ENCODE results near the gene MLC1. TPM values are rescaled to one million over a fixed set of nuclear protein-coding genes. Genes with fewer than 3 reads are reported as not detected.

MLC1 gene
- total RNA-seq, 1 experiment from 2014 or later, result not detected

GRCh38 chr22:50082961-50083461 is 2.2 kb downstream of the MLC1 start:
- in situ Hi-C loops (cut with HindIII; ENCODE audit: low pct_unique_long_range_greater_than_20kb, low sequenced_read_pairs), result no loop called here
- DNase-seq (ENCODE audit: low read depth), result no peak

DNA sequence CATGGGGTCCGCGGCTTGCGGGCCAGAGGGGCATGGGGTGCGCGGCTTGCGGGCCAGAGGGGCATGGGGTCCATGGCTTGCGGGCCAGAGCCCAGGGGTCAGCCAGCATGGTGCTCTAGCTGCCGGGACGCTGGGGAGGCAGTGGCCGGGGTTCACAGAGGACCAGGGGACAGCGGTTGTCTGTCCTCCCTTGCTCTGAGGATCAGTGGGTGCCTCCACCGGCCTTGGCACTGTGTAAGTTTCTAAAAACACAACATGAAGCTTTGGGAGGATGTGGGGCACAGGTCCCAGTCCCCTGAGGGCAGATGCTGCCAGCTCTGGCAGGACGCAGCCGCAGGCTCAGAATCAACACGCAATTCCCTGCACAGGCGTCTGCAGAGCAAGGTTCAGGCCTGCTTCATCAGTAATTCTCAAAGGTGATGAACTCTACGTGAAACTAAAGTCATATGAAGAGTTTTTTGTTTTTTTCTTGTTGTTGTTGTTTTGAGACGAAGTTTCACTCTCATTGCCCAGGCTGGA is 3.0 kb downstream of the MLC1 start:
- no peak for DNase-seq (ENCODE audit: low read depth)
- in situ Hi-C loops (cut with HindIII; ENCODE audit: low pct_unique_long_range_greater_than_20kb, low sequenced_read_pairs), result no loop called here

- in situ Hi-C loops (cut with HindIII; ENCODE audit: low pct_unique_long_range_greater_than_20kb, low sequenced_read_pairs), result no loop called here
- DNase-seq (ENCODE audit: low read depth), result no peak
Observed at GRCh38 chr22:50081426-50082196, 3.6 kb downstream of the MLC1 start.

- in situ Hi-C loops (cut with HindIII; ENCODE audit: low pct_unique_long_range_greater_than_20kb, low sequenced_read_pairs), result no loop called here
- DNase-seq (ENCODE audit: low read depth), result no peak
Observed at GRCh38 chr22:50080077-50080465, 5.2 kb downstream of the MLC1 start.

GRCh38 chr22:50078761-50079160 is 6.5 kb downstream of the MLC1 start:
- no peak for DNase-seq (ENCODE audit: low read depth)
- in situ Hi-C loops (cut with HindIII; ENCODE audit: low pct_unique_long_range_greater_than_20kb, low sequenced_read_pairs), result no loop called here

- in situ Hi-C loops (cut with HindIII; ENCODE audit: low pct_unique_long_range_greater_than_20kb, low sequenced_read_pairs), result no loop called here
- DNase-seq (ENCODE audit: low read depth), result no peak
Observed at GRCh38 chr22:50078246-50078645, 7.0 kb downstream of the MLC1 start.

DNA sequence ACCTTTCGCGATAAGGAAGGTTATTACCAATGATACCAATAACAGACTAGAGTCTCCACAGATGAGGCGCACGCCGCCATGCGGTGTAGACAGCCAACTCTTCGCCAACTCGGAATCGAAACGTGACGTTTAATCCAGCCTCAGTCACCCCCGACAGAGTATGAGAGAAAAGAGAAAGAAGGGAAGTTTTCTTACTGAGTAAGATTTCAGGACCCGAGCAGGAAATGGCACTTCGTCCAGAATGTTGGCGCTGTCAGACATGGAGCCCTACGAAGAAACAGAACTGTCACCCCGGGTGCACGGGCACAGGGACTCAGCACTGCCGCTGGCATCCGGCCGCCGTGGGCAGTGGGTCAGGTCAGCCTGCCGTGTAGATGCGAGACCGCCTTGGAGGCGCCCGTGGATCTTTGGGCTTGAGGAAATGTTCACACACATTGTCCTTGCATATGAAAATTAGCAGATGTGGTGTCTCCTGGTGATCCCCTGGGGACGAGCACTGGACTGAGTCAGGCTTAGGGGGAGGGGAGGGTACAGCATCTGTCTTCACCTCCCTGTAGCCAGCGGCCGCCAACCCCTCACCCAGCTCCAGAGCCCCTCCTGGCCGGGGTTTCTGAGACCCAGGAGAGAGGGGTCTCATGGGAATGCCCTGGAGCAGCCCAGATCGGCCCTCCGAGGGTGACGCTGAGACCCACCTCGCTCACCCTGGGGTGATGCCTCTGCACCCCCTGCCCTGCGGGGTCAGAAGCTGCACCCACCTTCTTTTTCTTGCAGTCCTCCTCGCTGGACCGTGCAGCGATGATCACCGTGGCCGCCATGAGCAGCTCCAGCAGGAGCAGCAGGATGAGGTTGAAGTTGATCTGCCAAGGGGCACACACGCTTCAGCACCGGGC is 8.3 kb downstream of the MLC1 start:
- in situ Hi-C loops (cut with HindIII; ENCODE audit: low pct_unique_long_range_greater_than_20kb, low sequenced_read_pairs), result no loop called here
- no peak for DNase-seq (ENCODE audit: low read depth)

GRCh38 chr22:50074551-50075530 is 10.4 kb downstream of the MLC1 start:
- DNase-seq (ENCODE audit: low read depth), result peak; percentile 9
- in situ Hi-C loops (cut with HindIII; ENCODE audit: low pct_unique_long_range_greater_than_20kb, low sequenced_read_pairs), result no loop called here

DNA sequence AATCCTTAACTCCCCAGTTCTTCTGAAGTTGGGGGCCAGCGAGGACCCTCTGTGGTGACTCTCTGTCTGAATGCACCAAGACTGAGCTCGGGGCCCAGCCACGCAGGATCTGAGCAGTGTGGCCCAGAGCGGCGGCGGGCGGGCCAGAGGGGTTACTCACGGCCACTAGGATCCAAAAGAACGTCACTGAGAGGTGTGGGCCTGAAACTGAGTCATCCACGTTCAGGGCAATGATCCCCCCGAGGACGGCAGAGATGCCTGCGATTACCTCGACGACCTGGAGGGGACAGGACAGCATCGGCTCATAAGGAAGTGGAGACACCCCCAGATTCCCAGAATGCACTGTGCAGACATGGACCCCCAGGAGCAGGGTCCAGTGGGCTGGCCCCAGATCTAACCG is 11.2 kb downstream of the MLC1 start:
- in situ Hi-C loops (cut with HindIII; ENCODE audit: low pct_unique_long_range_greater_than_20kb, low sequenced_read_pairs), result no loop called here
- DNase-seq (ENCODE audit: low read depth), result no peak

- in situ Hi-C loops (cut with HindIII; ENCODE audit: low pct_unique_long_range_greater_than_20kb, low sequenced_read_pairs), result no loop called here
- no peak for DNase-seq (ENCODE audit: low read depth)
Observed at GRCh38 chr22:50072714-50073538, 12.3 kb downstream of the MLC1 start.

DNA sequence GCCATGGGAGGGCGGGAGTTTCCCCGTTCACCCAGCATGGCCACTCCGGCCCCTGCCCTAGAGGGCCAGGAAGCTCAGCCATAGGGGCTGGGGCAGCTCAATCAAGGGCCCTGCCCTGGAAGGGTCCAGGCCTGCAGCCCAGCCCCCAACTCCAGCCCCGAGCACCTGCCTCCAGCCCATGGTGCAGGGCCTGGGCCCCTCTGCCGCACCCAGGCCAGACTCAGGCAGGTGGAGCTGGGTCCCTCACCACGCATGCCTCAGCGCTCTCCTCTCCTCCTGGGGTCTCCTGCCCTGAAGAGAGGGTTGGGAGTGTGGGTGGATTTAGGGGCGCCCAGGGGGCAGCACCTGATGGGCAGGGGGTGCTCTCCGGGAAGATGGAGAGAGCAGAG is 13.1 kb downstream of the MLC1 start:
- in situ Hi-C loops (cut with HindIII; ENCODE audit: low pct_unique_long_range_greater_than_20kb, low sequenced_read_pairs), result no loop called here
- no peak for DNase-seq (ENCODE audit: low read depth)

- DNase-seq (ENCODE audit: low read depth), result no peak
- in situ Hi-C loops (cut with HindIII; ENCODE audit: low pct_unique_long_range_greater_than_20kb, low sequenced_read_pairs), result no loop called here
Observed at GRCh38 chr22:50071432-50072166, 13.6 kb downstream of the MLC1 start.

DNA sequence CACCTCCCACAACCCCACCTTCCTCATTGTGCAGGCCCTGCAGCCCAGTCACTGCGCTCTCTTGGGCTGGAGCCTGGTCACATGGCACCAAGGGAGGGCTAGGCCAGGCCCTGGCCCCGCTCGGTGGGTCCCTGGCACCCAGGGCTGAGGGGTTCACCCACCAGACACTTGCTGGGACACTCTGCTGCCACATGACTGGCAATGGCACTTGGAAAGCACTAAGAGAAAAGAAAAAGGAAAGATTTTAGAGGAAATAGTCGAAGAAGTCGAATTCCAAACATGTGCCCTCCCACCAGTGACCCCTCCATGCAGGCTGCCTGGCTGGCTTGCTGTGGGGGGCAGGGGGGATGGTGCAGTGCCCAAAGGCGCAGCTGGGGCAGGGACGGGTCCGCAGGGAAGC is 14.9 kb downstream of the MLC1 start:
- DNase-seq (ENCODE audit: low read depth), result no peak
- in situ Hi-C loops (cut with HindIII; ENCODE audit: low pct_unique_long_range_greater_than_20kb, low sequenced_read_pairs), result no loop called here

- in situ Hi-C loops (cut with HindIII; ENCODE audit: low pct_unique_long_range_greater_than_20kb, low sequenced_read_pairs), result no loop called here
- no peak for DNase-seq (ENCODE audit: low read depth)
Observed at GRCh38 chr22:50068096-50068495, 17.1 kb downstream of the MLC1 start.

DNA sequence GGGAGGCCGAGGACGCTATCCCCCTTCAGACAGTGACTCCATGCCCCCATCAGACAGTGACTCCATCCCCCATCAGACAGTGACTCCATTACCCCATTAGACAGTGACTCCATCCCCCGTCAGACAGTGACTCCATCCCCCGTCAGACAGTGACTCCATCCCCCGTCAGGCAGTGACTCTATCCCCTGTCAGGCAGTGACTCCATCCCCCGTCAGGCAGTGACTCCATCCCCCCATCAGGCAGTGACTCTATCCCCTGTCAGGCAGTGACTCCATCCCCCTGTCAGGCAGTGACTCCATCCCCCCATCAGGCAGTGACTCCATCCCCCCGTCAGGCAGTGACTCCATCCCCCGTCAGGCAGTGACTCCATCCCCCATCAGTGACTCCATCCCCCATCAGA is 18.0 kb downstream of the MLC1 start:
- DNase-seq (ENCODE audit: low read depth), result no peak
- in situ Hi-C loops (cut with HindIII; ENCODE audit: low pct_unique_long_range_greater_than_20kb, low sequenced_read_pairs), result no loop called here

- in situ Hi-C loops (cut with HindIII; ENCODE audit: low pct_unique_long_range_greater_than_20kb, low sequenced_read_pairs), result no loop called here
- DNase-seq (ENCODE audit: low read depth), result no peak
Observed at GRCh38 chr22:50064453-50064852, 20.8 kb downstream of the MLC1 start.
